Liver (tissue), 9 donors: ENCODE measurements around the gene ATP13A5. TPM values are rescaled to one million over a fixed set of nuclear protein-coding genes. Genes with fewer than 3 reads are reported as not detected.
A peak's percentile ranks its signal among the peaks of the same experiment; 100 is the strongest.

Experiments used
- DNase-seq: peaks from one replicate; pipeline ENCODE4 v3.0.0-alpha.2; 2017; ENCODE audit warnings: low spot score
- H3K27ac ChIP-seq, 2 donors: one replicate each; pipeline ENCODE4 v1.7.0; 2013; ENCODE audit warnings: inconsistent platforms in 2 of 2, low read length in 2 of 2, control low read depth in 1 of 2, low read depth in 1 of 2, mild to moderate bottlenecking in 1 of 2
- H3K27me3 ChIP-seq, 4 donors: one replicate each; pipeline versions ENCODE4 v1.6.1 to v1.7.0; 2013; ENCODE audit warnings: low read length in 3 of 4, inconsistent platforms in 1 of 4, mild to moderate bottlenecking in 1 of 4, moderate library complexity in 1 of 4; ENCODE audit not compliant: control insufficient read depth in 4 of 4, insufficient read depth in 4 of 4
- H3K36me3 ChIP-seq, 4 donors: one replicate each; pipeline versions ENCODE4 v1.6.1 to v1.7.0; 2013; ENCODE audit warnings: low read length in 3 of 4, mild to moderate bottlenecking in 3 of 4, low read depth in 1 of 4, moderate library complexity in 1 of 4; ENCODE audit not compliant: control insufficient read depth in 4 of 4, insufficient read depth in 3 of 4
- H3K4me1 ChIP-seq, 4 donors: one replicate each; pipeline versions ENCODE4 v1.6.1 to v1.7.0; 2013; ENCODE audit warnings: low read length in 3 of 4, mild to moderate bottlenecking in 3 of 4, moderate library complexity in 1 of 4; ENCODE audit not compliant: control insufficient read depth in 4 of 4, insufficient read depth in 4 of 4
- H3K4me3 ChIP-seq, 3 donors: one replicate each; pipeline versions ENCODE4 v1.6.1 to v1.7.0; 2013; ENCODE audit warnings: low read length in 3 of 3, control low read depth in 1 of 3, low read depth in 1 of 3, mild to moderate bottlenecking in 1 of 3
- H3K9ac ChIP-seq, 2 donors: one replicate each; pipeline ENCODE4 v1.7.0; 2013; ENCODE audit warnings: low read length in 2 of 2, mild to moderate bottlenecking in 2 of 2, moderate library complexity in 2 of 2, control low read depth in 1 of 2, low read depth in 1 of 2
- H3K9me3 ChIP-seq, 4 donors: one replicate each; pipeline versions ENCODE4 v1.6.1 to v1.7.0; 2013; ENCODE audit warnings: low read length in 3 of 4; ENCODE audit not compliant: control insufficient read depth in 4 of 4
- ATF3 ChIP-seq: IDR thresholded peaks from 2 replicates; pipeline ENCODE4 v1.6.1; 2016; ENCODE audit warnings: antibody characterized with exemption
- FOXA1 ChIP-seq: IDR thresholded peaks from 2 replicates; pipeline ENCODE4 v1.6.1; 2016; ENCODE audit warnings: antibody characterized with exemption
- FOXA2 ChIP-seq: IDR thresholded peaks from 2 replicates; pipeline ENCODE4 v1.6.1; 2016; ENCODE audit warnings: antibody characterized with exemption
- GABPA ChIP-seq, 2 donors: IDR thresholded peaks in 1 of 2; conservative IDR thresholded peaks in 1 of 2; 2 replicates each; pipeline ENCODE4 v1.6.1; 2016; ENCODE audit warnings: antibody characterized with exemption in 2 of 2, mild to moderate bottlenecking in 1 of 2, moderate library complexity in 1 of 2
- HNF4G ChIP-seq: IDR thresholded peaks from 2 replicates; pipeline ENCODE4 v1.6.1; 2016; ENCODE audit warnings: antibody characterized with exemption
- JUND ChIP-seq, 2 donors: IDR thresholded peaks; 2 replicates each; pipeline ENCODE4 v1.6.1; 2016; ENCODE audit warnings: antibody characterized with exemption in 2 of 2
- MAX ChIP-seq: IDR thresholded peaks from 2 replicates; pipeline ENCODE4 v1.6.1; 2016; ENCODE audit warnings: antibody characterized with exemption
- NR2F2 ChIP-seq: IDR thresholded peaks from 2 replicates; pipeline ENCODE4 v1.6.1; 2016; ENCODE audit warnings: antibody characterized with exemption
- RAD21 ChIP-seq, 2 donors: IDR thresholded peaks; 2 replicates each; pipeline ENCODE4 v1.6.1; 2016; ENCODE audit warnings: antibody characterized with exemption in 2 of 2, mild to moderate bottlenecking in 2 of 2
- REST ChIP-seq: IDR thresholded peaks from 2 replicates; pipeline ENCODE4 v1.6.1; 2016; ENCODE audit warnings: antibody characterized with exemption, mild to moderate bottlenecking
- SP1 ChIP-seq: IDR thresholded peaks from 2 replicates; pipeline ENCODE4 v1.6.1; 2018; ENCODE audit warnings: antibody characterized with exemption, mild to moderate bottlenecking
- TAF1 ChIP-seq: conservative IDR thresholded peaks from 2 replicates; pipeline ENCODE4 v1.6.1; 2016; ENCODE audit warnings: antibody characterized with exemption, mild to moderate bottlenecking
- YY1 ChIP-seq: IDR thresholded peaks from 2 replicates; pipeline ENCODE4 v1.6.1; 2016; ENCODE audit warnings: antibody characterized with exemption, mild to moderate bottlenecking
- WGBS: extraction: QIAGEN DNeasy Blood & Tissue Kit; methylation state at CpG from one replicate; pipeline ENCODE4 v1.1.7; 2013; 5-methylcytosine and 5-hydroxymethylcytosine counted together
- polyA plus RNA-seq, 2 donors: library from polyadenylated mRNA; stranded (reverse) in 1 of 2; unstranded in 1 of 2; fragments of 200-250 nt in 1 of 2; fragments of >200 nt in 1 of 2; fragmentation: Nextera tagmentation in 1 of 2; extraction: Ambion mirVana in 1 of 2; gene quantifications; one replicate each; pipeline versions ENCODE4 v1.2.1 to v1.2.3, GENCODE V29; 2013 to 2015
- total RNA-seq, 2 donors: library from RNA; depleted of rRNA; stranded (reverse); fragments of >200 nt; gene quantifications; one replicate each; pipeline ENCODE4 v1.2.3, GENCODE V29; 2014
- TF ChIP-seq, protein P1 (sequence below): fragments of 150-350 bp; IDR thresholded peaks from 2 replicates; pipeline ENCODE4 v1.5.1; 2017; ENCODE audit warnings: improper control_type of control experiment, low read depth, low read length; ENCODE audit not compliant: missing input control
- TF ChIP-seq, protein P2 (sequence below): IDR thresholded peaks from 2 replicates; pipeline ENCODE4 v1.6.1; 2016; ENCODE audit warnings: antibody characterized with exemption
- donor health status: healthy.
- donor health status: healthy.
- donor health status: healthy.
- donor health status: healthy.
- donor health status: healthy.

The ATP13A5 gene
- total and polyA plus RNA-seq, 4 donors: 0.21 TPM; not detected in 3

GRCh38 chr3:193389335-193389734 is 10.8 kb upstream of the ATP13A5 start (continued):
- TF ChIP-seq, protein P1, sequence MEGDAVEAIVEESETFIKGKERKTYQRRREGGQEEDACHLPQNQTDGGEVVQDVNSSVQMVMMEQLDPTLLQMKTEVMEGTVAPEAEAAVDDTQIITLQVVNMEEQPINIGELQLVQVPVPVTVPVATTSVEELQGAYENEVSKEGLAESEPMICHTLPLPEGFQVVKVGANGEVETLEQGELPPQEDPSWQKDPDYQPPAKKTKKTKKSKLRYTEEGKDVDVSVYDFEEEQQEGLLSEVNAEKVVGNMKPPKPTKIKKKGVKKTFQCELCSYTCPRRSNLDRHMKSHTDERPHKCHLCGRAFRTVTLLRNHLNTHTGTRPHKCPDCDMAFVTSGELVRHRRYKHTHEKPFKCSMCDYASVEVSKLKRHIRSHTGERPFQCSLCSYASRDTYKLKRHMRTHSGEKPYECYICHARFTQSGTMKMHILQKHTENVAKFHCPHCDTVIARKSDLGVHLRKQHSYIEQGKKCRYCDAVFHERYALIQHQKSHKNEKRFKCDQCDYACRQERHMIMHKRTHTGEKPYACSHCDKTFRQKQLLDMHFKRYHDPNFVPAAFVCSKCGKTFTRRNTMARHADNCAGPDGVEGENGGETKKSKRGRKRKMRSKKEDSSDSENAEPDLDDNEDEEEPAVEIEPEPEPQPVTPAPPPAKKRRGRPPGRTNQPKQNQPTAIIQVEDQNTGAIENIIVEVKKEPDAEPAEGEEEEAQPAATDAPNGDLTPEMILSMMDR: no peak
- TF ChIP-seq, protein P2, sequence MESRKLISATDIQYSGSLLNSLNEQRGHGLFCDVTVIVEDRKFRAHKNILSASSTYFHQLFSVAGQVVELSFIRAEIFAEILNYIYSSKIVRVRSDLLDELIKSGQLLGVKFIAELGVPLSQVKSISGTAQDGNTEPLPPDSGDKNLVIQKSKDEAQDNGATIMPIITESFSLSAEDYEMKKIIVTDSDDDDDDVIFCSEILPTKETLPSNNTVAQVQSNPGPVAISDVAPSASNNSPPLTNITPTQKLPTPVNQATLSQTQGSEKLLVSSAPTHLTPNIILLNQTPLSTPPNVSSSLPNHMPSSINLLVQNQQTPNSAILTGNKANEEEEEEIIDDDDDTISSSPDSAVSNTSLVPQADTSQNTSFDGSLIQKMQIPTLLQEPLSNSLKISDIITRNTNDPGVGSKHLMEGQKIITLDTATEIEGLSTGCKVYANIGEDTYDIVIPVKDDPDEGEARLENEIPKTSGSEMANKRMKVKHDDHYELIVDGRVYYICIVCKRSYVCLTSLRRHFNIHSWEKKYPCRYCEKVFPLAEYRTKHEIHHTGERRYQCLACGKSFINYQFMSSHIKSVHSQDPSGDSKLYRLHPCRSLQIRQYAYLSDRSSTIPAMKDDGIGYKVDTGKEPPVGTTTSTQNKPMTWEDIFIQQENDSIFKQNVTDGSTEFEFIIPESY: no peak
- TF ChIP-seq YY1: no peak
- TF ChIP-seq NR2F2: no peak
- no peak for TF ChIP-seq RAD21 (IDR thresholded peaks at IDR 0.05)
- TF ChIP-seq FOXA1: no peak

DNA sequence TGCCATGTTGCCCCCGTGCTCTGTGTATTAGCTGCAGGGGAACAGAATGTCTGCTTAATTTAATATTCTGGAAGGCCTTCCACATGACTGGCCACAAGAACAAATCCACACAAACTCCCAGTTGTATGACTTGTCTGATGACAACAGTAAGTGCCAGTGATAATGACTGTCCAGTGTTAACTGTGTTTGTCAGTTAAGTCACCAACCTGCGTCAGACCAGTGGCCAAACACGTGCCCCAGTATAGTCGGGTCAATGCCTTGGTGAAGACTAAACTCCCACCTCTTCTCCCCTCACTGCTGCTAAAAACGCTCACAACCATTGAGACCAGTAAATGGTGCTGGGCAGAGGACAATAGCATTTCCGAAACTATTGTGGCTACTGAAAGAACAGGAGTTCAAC is 9.8 kb upstream of the ATP13A5 start:
- Histone ChIP-seq H3K27ac (no peak overlapping the region), H3K9me3 (no peaks in the 10 kb centered on the region), H3K9ac (no peak overlapping the region), H3K4me3 (no peak overlapping the region), H3K36me3 (no peaks in the 10 kb centered on the region), H3K4me1 (no peaks in the 10 kb centered on the region), H3K27me3 (no peaks in the 10 kb centered on the region)
- WGBS: 76% methylated on average over 6 of the region's 6 CpGs
- DNase-seq: peak; percentile 16
- TF ChIP-seq JUND (IDR thresholded peaks at IDR 0.05) (no peak), ATF3 (no peak), HNF4G (no peak), SP1 (no peak), MAX (no peak), TAF1 (no peak), GABPA (IDR thresholded peaks at IDR 0.05 in 1 of 2, conservative IDR thresholded peaks at IDR 0.05 in 1 of 2) (no peak), RAD21 (IDR thresholded peaks at IDR 0.05) (no peak), NR2F2 (no peak), FOXA2 (no peak)
- TF ChIP-seq, protein P2: no peak

DNA sequence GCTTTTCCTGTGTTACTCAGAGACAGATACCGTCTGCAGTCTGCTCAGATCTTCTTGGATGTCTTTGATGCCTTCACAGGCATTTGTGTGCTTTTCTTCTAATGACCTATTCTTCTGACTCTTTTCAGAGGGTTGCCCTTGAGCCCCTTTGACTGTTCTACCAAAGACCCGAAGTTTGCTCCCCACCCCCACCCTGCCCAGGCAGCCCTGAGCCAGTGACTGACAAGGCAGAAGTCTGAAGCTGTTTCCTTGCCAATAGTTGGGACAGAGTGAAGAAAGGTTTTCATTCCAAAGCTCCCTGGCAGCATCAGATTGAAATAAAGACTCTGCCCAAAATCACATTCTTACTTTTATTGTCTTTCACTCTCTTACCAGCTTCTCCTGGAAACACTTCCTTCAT is 9.0 kb upstream of the ATP13A5 start:
- no peak for DNase-seq
- WGBS: 37% methylated on average over 2 of the region's 2 CpGs
- Histone ChIP-seq H3K36me3 (no peaks in the 10 kb centered on the region), H3K4me3 (no peak overlapping the region), H3K27ac (no peak overlapping the region), H3K9me3 (no peaks in the 10 kb centered on the region), H3K9ac (no peak overlapping the region), H3K4me1 (no peaks in the 10 kb centered on the region), H3K27me3 (no peaks in the 10 kb centered on the region)
- TF ChIP-seq TAF1 (no peak), REST (no peak)
